Fibroblast of lung (primary cell): ENCODE data around the gene GRIA2.

ENCODE experiments used
- EZH2 ChIP-seq: IDR thresholded peaks from 2 replicates; pipeline ENCODE4 v1.5.1; 2012; ENCODE audit warnings: low read length, control low read depth, mild to moderate bottlenecking; ENCODE audit errors: missing control alignments
- TF ChIP-seq, protein P1 (sequence below), 2 donors: IDR thresholded peaks in 1 of 2; conservative IDR thresholded peaks in 1 of 2; 1 replicate in 1 of 2; 2 replicates in 1 of 2; pipeline ENCODE4 v1.5.1; 2011 to 2012; ENCODE audit warnings: low read length in 2 of 2, control low read depth in 1 of 2, inconsistent platforms in 1 of 2, low read depth in 1 of 2, mild to moderate bottlenecking in 1 of 2

DNA sequence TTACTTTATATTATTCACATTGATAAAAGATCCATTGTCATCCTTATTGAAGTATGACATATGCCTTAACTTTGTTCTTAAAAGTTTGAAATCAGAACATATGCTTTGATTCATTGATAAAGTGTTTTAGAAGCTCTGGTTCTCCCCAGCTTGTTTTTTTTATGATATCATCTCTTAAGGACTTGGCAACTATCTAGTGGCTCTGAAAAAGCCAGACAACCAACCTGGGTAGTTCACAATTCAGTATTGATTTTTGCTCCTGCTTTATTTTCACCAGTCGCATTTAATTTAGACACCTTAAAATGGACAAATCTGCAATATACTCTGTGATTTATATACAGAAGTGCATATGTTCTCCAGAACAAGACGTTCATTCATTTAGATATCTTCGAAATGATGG is 70.1 kb downstream of the GRIA2 start:
- TF ChIP-seq, protein P1, sequence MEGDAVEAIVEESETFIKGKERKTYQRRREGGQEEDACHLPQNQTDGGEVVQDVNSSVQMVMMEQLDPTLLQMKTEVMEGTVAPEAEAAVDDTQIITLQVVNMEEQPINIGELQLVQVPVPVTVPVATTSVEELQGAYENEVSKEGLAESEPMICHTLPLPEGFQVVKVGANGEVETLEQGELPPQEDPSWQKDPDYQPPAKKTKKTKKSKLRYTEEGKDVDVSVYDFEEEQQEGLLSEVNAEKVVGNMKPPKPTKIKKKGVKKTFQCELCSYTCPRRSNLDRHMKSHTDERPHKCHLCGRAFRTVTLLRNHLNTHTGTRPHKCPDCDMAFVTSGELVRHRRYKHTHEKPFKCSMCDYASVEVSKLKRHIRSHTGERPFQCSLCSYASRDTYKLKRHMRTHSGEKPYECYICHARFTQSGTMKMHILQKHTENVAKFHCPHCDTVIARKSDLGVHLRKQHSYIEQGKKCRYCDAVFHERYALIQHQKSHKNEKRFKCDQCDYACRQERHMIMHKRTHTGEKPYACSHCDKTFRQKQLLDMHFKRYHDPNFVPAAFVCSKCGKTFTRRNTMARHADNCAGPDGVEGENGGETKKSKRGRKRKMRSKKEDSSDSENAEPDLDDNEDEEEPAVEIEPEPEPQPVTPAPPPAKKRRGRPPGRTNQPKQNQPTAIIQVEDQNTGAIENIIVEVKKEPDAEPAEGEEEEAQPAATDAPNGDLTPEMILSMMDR (conservative IDR thresholded peaks at IDR 0.05 in 1 of 2, IDR thresholded peaks at IDR 0.05 in 1 of 2; ENCODE audit: low read depth in 1 of 2, low read length in 2 of 2) = no peak
- TF ChIP-seq EZH2 = no peak
